ENCODE results near the gene DUSP12.
A peak's percentile ranks its signal among the peaks of the same experiment; 100 is the strongest.

DUSP12 gene

GRCh38 chr1:161735837-161736236, 13.7 kb upstream of the DUSP12 start:
- TF ChIP-seq CTCF (conservative IDR thresholded peaks at IDR 0.05; ENCODE audit: low read length) = no peak
- DNase-seq (ENCODE audit: low read depth) = no peak
- no peak overlapping the region for H3K4me3 ChIP-seq (ENCODE audit: low read length)

- no peak overlapping the region for H3K4me3 ChIP-seq (ENCODE audit: low read length)
- TF ChIP-seq CTCF (conservative IDR thresholded peaks at IDR 0.05; ENCODE audit: low read length) = no peak
- no peak for DNase-seq (ENCODE audit: low read depth)
Measured at GRCh38 chr1:161736335-161736969, 13.1 kb upstream of the DUSP12 start.

- H3K4me3 ChIP-seq (ENCODE audit: low read length) = no peak overlapping the region
- no peak for DNase-seq (ENCODE audit: low read depth)
- TF ChIP-seq CTCF (conservative IDR thresholded peaks at IDR 0.05; ENCODE audit: low read length) = no peak
Measured at GRCh38 chr1:161737625-161738024, 12.0 kb upstream of the DUSP12 start.

GRCh38 chr1:161738627-161739287, 10.8 kb upstream of the DUSP12 start:
- peak; percentile 89 for DNase-seq (ENCODE audit: low read depth)
- peak; percentile 75 for TF ChIP-seq CTCF (conservative IDR thresholded peaks at IDR 0.05; ENCODE audit: low read length)
- H3K4me3 ChIP-seq (ENCODE audit: low read length) = no peak overlapping the region

GRCh38 chr1:161739865-161740566, 9.6 kb upstream of the DUSP12 start:
- TF ChIP-seq CTCF (conservative IDR thresholded peaks at IDR 0.05; ENCODE audit: low read length) = no peak
- DNase-seq (ENCODE audit: low read depth) = no peak
- H3K4me3 ChIP-seq (ENCODE audit: low read length) = no peak overlapping the region

- no peak for TF ChIP-seq CTCF (conservative IDR thresholded peaks at IDR 0.05; ENCODE audit: low read length)
- DNase-seq (ENCODE audit: low read depth) = no peak
- no peak overlapping the region for H3K4me3 ChIP-seq (ENCODE audit: low read length)
Measured at GRCh38 chr1:161740921-161741320, 8.7 kb upstream of the DUSP12 start.

GRCh38 chr1:161743231-161743630, 6.4 kb upstream of the DUSP12 start:
- H3K4me3 ChIP-seq (ENCODE audit: low read length) = no peak overlapping the region
- TF ChIP-seq CTCF (conservative IDR thresholded peaks at IDR 0.05; ENCODE audit: low read length) = no peak
- DNase-seq (ENCODE audit: low read depth) = no peak
